Effector memory CD8-positive, alpha-beta T cell (primary cell): ENCODE data around the gene FILIP1.
A peak's percentile ranks its signal among the peaks of the same experiment; 100 is the strongest.

Experiments used
- ATAC-seq: fragments of 150-1000 bp; cut with Tn5 transposase; replicated peaks from 2 replicates; pipeline ENCODE4 v1.10.0; 2021; ENCODE audit warnings: mild to moderate bottlenecking, moderate library complexity
- DNase-seq, 3 experiments: peaks; one replicate each; pipeline ENCODE4 v3.0.0; 2021
- H3K27ac Mint-ChIP-seq, 2 donors: one replicate each; pipeline ENCODE4 v1.8.0; 2022; ENCODE audit warnings: mild to moderate bottlenecking in 2 of 2, mixed read lengths in 2 of 2, moderate library complexity in 2 of 2
- H3K27me3 Mint-ChIP-seq, 2 donors: one replicate each; pipeline ENCODE4 v1.8.0; 2022; ENCODE audit warnings: mixed read lengths in 2 of 2
- H3K36me3 Mint-ChIP-seq: one replicate; pipeline ENCODE4 v1.8.0; 2022; ENCODE audit warnings: mild to moderate bottlenecking, moderate library complexity, mixed read lengths; ENCODE audit not compliant: insufficient read depth
- H3K4me1 Mint-ChIP-seq, 2 donors: one replicate each; pipeline ENCODE4 v1.8.0; 2022; ENCODE audit warnings: low read depth in 2 of 2, mixed read lengths in 2 of 2
- H3K4me3 Mint-ChIP-seq, 2 donors: one replicate each; pipeline ENCODE4 v1.8.0; 2022; ENCODE audit warnings: mild to moderate bottlenecking in 2 of 2, mixed read lengths in 2 of 2, moderate library complexity in 2 of 2
- H3K9me3 Mint-ChIP-seq, 2 donors: one replicate each; pipeline ENCODE4 v1.8.0; 2022; ENCODE audit warnings: mixed read lengths in 2 of 2
- total RNA-seq, 9 experiments: gene quantifications; one replicate each; lab custom pipeline; 2026; lab: John Stamatoyannopoulos, UW

FILIP1 gene, protein sequence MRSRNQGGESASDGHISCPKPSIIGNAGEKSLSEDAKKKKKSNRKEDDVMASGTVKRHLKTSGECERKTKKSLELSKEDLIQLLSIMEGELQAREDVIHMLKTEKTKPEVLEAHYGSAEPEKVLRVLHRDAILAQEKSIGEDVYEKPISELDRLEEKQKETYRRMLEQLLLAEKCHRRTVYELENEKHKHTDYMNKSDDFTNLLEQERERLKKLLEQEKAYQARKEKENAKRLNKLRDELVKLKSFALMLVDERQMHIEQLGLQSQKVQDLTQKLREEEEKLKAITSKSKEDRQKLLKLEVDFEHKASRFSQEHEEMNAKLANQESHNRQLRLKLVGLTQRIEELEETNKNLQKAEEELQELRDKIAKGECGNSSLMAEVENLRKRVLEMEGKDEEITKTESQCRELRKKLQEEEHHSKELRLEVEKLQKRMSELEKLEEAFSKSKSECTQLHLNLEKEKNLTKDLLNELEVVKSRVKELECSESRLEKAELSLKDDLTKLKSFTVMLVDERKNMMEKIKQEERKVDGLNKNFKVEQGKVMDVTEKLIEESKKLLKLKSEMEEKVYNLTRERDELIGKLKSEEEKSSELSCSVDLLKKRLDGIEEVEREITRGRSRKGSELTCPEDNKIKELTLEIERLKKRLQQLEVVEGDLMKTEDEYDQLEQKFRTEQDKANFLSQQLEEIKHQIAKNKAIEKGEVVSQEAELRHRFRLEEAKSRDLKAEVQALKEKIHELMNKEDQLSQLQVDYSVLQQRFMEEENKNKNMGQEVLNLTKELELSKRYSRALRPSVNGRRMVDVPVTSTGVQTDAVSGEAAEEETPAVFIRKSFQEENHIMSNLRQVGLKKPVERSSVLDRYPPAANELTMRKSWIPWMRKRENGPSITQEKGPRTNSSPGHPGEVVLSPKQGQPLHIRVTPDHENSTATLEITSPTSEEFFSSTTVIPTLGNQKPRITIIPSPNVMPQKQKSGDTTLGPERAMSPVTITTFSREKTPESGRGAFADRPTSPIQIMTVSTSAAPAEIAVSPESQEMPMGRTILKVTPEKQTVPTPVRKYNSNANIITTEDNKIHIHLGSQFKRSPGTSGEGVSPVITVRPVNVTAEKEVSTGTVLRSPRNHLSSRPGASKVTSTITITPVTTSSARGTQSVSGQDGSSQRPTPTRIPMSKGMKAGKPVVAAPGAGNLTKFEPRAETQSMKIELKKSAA (N-terminal part only)
- 0 to 0.90 (median 0.07) reads per million in 9 experiments for total RNA-seq

DNA sequence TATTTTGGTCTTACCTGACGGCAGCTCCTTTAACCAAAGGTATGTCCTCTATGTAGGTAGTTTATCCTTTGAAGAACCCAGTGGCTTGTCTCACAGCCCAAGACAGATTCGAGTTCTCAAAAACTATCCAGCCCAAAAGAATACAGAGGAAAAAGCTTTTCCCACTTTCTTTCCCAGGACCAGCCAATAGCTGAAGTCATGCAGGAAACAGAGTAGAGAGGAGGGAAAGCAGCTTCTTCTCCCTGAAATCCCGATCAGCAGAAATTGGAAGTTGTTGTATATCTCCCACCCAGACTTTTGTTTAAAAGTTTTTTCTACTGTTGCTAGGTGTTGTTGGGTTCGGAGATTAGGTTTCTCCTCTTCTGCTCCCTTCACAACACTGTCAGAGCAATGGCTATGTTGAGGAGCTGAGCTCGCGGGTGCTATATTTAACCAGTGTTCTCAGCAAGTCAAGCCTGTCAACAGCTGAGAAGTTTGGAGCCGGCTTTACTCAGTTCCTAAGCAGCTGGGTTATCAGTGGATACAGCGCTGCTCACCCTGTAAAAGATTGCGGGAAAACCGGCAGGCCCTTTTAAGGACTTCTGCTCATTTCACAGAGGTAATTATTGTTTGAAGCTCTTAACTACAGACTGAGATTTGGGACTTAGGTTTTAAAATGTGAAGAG is at the start of gene FILIP1:
Gene FILIP1, minus strand, starts transcription at position 401 of the 665 bp plus-strand sequence. CDS start 78,828 bp downstream, outside the sequence.
- H3K9me3 Mint-ChIP-seq, result no peaks in the 10 kb centered on the region
- peaks cover 11 to 23% of the 10 kb centered on the region in 2 donors for H3K4me1 Mint-ChIP-seq
- peak within 1 kb of the TSS in 1 of 2 donors; percentile 92 for H3K27ac Mint-ChIP-seq
- DNase-seq, result no peak
- peaks cover 4% of the 10 kb centered on the region for H3K36me3 Mint-ChIP-seq
- no peak for ATAC-seq
- peaks cover 3 to 15% of the 10 kb centered on the region in 2 donors for H3K27me3 Mint-ChIP-seq
- no peak within 1 kb of the TSS for H3K4me3 Mint-ChIP-seq

DNA sequence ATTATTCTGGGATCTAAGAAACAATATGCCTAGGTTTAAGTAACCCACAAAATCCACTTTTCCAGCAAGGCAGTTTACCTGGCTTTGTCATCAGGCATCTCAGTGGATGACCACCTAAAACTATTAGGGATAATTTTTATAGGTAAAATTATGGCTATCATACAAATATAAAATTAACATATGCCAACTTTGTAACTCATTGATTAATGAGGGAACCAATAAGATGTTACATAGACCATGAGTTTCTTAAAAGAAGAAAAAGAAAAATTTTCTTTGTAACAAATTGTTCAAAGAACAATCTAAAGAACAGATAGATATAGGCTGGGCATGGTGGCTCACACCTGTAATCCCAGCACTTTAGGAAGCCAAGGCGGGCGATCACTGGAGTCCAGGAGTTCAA is 49.7 kb upstream of the FILIP1 start:
- no peak overlapping the region for H3K4me3 Mint-ChIP-seq
- H3K27ac Mint-ChIP-seq, result no peak overlapping the region
- H3K9me3 Mint-ChIP-seq, result no peaks in the 10 kb centered on the region
- H3K36me3 Mint-ChIP-seq, result no peaks in the 10 kb centered on the region
- DNase-seq (no peak), ATAC-seq (no peak)
- H3K4me1 Mint-ChIP-seq, result no peaks in the 10 kb centered on the region
- peaks cover 19 to 20% of the 10 kb centered on the region in 2 donors for H3K27me3 Mint-ChIP-seq

DNA sequence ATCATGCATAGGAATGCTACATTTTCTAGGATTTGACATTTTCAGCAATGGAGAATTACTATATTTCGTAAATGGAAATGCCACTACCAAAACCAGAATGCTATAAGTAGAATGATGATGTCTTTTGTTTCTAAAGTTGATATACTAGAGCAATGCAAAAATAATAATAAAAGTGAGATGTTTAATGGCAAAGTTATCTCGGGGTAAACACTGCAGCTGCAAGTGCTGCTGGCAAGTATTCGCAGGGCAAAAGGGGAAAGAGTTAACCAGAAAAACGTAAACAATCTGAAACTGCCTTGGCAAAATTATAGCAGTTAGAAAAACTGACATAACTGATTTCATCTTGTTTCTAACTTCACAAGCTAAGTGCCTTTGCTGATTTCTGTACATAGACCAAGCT is 45.5 kb upstream of the FILIP1 start:
- Mint-ChIP-seq H3K4me1 (no peaks in the 10 kb centered on the region), H3K4me3 (no peak overlapping the region), H3K27ac (no peak overlapping the region), H3K27me3 (peaks cover 32 to 40% of the 10 kb centered on the region in 2 donors), H3K36me3 (no peaks in the 10 kb centered on the region), H3K9me3 (no peaks in the 10 kb centered on the region)
- ATAC-seq, result no peak
- no peak for DNase-seq

DNA sequence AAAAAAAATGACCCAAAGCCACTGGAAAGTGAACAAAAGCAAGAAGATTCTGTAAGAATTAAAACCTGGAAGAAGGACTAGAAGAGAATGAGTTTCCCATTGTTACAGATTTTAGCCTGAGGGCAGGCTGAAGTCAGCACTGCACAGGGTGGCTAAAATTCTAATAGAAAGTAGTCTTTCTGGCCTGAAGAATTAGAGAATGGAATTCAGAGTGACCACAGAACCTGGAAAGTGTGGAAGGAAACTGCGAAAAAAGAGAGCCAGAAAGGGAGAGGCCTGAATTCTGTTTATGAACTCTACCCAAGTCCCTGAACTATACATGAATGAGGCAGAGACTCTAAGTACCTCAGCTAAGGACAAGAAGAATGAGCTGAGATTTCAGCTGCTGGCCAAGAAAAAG is 38.9 kb upstream of the FILIP1 start:
- DNase-seq (no peak), ATAC-seq (no peak)
- no peaks in the 10 kb centered on the region for H3K4me1 Mint-ChIP-seq
- no peaks in the 10 kb centered on the region for H3K36me3 Mint-ChIP-seq
- H3K4me3 Mint-ChIP-seq, result no peak overlapping the region
- no peak overlapping the region for H3K27ac Mint-ChIP-seq
- no peaks in the 10 kb centered on the region for H3K9me3 Mint-ChIP-seq
- H3K27me3 Mint-ChIP-seq, result peaks cover 22 to 46% of the 10 kb centered on the region in 2 donors

DNA sequence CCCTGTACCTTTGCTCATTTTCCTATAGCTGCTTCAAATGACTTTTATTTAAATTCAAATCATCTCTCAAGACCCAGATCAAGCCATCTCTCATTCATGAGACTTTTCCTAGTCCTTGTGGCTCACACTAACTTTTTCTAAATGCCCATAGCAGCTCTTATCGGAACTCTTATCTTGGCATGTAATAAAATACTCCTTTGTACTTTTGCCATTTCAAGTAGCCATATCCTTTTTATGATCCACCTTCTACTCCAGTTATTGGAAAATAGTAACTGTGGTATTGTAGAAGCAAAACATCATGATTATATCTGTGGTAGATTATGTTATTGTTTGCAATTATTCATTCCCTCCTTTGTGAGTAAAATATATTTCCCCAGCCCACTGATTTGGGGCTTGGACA is 37.6 kb upstream of the FILIP1 start:
- Mint-ChIP-seq H3K27me3 (peaks cover 22 to 45% of the 10 kb centered on the region in 2 donors), H3K4me3 (no peak overlapping the region), H3K4me1 (no peaks in the 10 kb centered on the region), H3K27ac (no peak overlapping the region), H3K9me3 (no peaks in the 10 kb centered on the region), H3K36me3 (no peaks in the 10 kb centered on the region)
- ATAC-seq (no peak), DNase-seq (no peak)

DNA sequence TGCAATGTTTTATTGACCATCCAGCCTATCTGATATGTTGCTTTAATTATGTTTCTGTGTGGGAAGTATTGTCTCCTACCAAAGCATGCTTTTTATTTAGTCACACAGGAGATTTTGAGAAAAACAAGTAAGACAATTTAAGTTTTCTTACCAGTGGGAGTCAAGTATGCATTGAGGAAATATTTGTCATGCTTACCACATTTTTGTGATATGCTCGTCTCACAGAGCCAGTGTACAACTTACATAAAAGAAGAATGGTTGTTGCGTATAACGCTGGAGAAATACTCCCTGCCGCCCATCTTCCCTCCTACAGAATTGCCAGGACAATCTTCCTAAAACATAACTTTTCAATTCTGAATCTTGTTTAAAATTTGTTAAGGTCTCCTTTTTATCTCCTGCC is 37.1 kb upstream of the FILIP1 start:
- no peak overlapping the region for H3K4me3 Mint-ChIP-seq
- no peaks in the 10 kb centered on the region for H3K4me1 Mint-ChIP-seq
- DNase-seq, result no peak
- H3K27me3 Mint-ChIP-seq, result peaks cover 22 to 45% of the 10 kb centered on the region in 2 donors
- H3K36me3 Mint-ChIP-seq, result no peaks in the 10 kb centered on the region
- no peaks in the 10 kb centered on the region for H3K9me3 Mint-ChIP-seq
- no peak overlapping the region for H3K27ac Mint-ChIP-seq
- no peak for ATAC-seq

DNA sequence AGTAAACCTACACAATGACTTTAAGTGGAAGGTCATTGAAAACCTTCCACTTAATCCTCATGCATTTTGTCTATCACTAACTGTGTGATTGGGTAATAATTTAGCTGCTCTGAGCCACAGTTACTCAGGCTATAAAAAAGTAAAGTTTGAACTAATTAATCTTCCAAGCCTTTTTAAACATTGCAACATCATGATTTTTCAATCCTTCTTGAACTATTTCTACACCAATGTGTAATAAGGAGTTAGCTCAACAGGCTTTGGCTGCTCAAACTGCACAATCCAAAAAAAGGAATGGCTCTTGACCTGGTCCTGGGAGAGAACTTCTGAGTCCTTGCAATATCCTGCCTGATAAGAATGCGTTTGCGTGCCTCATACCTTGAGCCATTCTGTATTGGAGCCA is 34.8 kb upstream of the FILIP1 start:
- DNase-seq, result no peak
- Mint-ChIP-seq H3K4me3 (no peak overlapping the region), H3K36me3 (no peaks in the 10 kb centered on the region), H3K4me1 (no peaks in the 10 kb centered on the region), H3K27me3 (peaks cover 16 to 27% of the 10 kb centered on the region in 2 donors), H3K27ac (no peak overlapping the region), H3K9me3 (no peaks in the 10 kb centered on the region)
- ATAC-seq, result no peak

DNA sequence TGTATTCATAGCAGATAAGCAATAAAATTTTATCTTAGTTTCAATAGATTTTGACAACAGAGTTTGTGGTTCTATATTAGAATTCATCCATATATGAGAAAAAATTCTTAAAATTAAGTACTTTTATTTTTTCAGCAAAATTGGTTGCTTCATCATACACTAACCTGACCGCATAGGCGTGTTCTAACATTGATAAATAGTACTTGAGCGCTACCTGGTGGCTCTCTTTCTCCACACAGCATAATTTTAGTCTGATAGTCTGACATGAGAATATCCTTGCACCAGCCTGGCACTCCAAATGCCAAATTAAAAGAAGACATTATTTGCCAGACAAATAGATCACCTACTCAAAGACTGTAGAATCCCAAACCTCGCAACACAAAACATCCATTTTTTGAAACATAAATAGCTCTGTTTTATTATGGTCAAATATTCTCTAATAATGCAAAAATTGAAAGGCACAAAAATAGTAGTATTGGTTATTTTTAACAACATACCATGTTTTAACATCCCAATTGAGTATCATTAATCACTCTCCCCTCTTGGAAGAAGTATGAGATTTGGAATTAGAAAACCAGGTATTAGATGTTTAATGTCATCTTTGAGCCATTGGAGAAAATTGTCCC is 33.0 kb upstream of the FILIP1 start:
- peak; percentile 55 to 74 (median 55) for DNase-seq
- Mint-ChIP-seq H3K27ac (no peak overlapping the region), H3K36me3 (no peaks in the 10 kb centered on the region), H3K9me3 (no peaks in the 10 kb centered on the region), H3K4me3 (no peak overlapping the region), H3K4me1 (no peaks in the 10 kb centered on the region), H3K27me3 (peaks cover 16 to 17% of the 10 kb centered on the region in 2 donors)
- ATAC-seq, result peak; percentile 87

DNA sequence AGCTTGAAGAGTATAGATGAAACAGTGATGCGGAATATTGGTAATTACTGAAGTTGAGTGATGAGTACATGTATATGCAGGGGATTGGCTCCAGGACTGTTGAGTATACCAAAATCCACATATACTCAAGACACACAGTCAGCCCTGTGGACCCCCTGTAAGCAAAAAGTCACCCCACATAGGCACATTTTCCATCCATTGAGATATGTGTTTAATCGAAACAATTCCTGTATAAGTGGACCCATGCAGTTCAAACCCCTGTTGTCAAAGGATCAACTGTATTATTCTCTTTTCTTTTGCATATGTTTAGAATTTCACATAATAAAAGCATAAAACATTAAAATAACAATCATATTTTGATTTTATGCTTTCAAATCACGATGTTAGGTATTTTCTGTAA is 32.1 kb upstream of the FILIP1 start:
- DNase-seq (no peak), ATAC-seq (no peak)
- Mint-ChIP-seq H3K4me3 (no peak overlapping the region), H3K9me3 (no peaks in the 10 kb centered on the region), H3K4me1 (no peaks in the 10 kb centered on the region), H3K27ac (no peak overlapping the region), H3K36me3 (no peaks in the 10 kb centered on the region), H3K27me3 (peaks cover 9 to 10% of the 10 kb centered on the region in 2 donors)

DNA sequence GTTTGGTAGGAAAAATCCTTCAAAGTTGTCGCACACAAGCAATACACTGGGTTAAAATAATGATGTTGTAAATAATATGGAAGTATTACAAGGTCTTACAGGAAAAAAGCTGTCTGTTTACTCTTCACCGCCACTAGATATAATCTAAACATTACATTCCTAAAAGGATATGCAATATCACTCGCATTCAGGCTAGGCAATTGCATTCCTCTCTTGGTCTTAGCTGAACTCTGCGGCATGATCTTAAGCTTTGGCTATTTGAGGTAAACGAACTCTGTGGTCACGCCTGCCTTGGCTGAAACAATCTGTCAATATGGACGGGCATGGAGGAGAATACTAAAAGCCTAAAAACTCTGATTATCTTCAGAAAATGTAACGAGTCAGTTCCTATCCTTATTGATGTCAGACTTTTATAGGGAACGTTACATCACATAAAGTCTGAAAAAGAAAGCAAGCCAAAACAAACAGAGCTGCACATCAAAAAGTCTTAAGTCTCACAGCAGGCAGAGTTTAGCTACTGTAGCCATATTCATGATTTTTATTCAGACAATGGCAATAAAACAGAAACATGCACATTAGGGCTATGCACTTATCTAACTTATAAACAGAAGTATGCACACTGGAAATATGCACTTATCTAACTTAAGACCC is 30.8 kb upstream of the FILIP1 start:
- no peaks in the 10 kb centered on the region for H3K36me3 Mint-ChIP-seq
- no peak for DNase-seq
- H3K27me3 Mint-ChIP-seq, result peaks cover 7 to 9% of the 10 kb centered on the region in 2 donors
- no peaks in the 10 kb centered on the region for H3K9me3 Mint-ChIP-seq
- no peaks in the 10 kb centered on the region for H3K4me1 Mint-ChIP-seq
- H3K27ac Mint-ChIP-seq, result no peak overlapping the region
- no peak for ATAC-seq
- no peak overlapping the region for H3K4me3 Mint-ChIP-seq

DNA sequence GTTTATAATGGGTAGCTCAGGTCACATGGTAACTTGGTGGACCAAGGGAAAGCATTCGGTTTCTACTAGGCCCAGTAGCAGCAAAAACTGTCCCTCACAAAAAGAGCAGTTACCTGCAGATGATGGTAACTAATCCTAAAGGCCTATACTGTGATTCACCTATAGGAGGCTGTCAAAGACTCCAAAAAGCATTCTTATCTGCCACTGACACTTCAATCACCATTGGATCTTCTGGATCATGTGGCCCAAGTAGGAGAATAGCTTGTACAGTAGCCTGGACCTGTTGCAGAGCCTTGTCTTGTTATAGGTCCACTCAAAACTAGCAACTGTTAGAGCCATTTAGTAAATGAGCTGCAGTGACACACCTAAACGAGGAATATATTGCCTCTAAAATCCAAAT is 23.2 kb upstream of the FILIP1 start:
- no peak for DNase-seq
- H3K4me1 Mint-ChIP-seq, result no peaks in the 10 kb centered on the region
- no peak overlapping the region for H3K27ac Mint-ChIP-seq
- no peak for ATAC-seq
- H3K9me3 Mint-ChIP-seq, result no peaks in the 10 kb centered on the region
- no peak overlapping the region for H3K4me3 Mint-ChIP-seq
- no peaks in the 10 kb centered on the region for H3K27me3 Mint-ChIP-seq
- no peaks in the 10 kb centered on the region for H3K36me3 Mint-ChIP-seq

DNA sequence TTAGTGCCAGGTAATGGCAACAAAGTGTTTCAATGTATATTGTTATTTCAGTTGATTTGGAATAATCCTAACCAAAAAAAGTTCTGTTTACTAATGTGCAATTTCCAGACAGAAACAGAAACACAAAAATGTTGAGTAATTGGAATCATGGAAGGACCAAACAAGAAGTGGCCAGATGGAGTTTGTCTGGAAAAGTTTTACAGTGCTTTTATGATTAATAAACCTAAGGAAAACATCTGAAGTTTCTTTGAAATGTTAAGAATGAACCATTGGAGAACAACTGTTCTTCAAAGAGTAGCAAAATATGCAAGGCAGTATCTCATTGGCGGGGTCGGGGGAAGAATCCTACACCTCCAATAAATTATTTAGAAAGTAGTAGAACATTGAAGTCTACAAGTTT is 19.0 kb upstream of the FILIP1 start:
- Mint-ChIP-seq H3K36me3 (no peaks in the 10 kb centered on the region), H3K27me3 (no peaks in the 10 kb centered on the region), H3K4me1 (no peaks in the 10 kb centered on the region), H3K27ac (no peak overlapping the region), H3K4me3 (no peak overlapping the region), H3K9me3 (no peaks in the 10 kb centered on the region)
- no peak for DNase-seq
- no peak for ATAC-seq
